HL-60 (cell line): Measurements from ENCODE around the gene EPB42.
"Not testable (repeated sequence)": the region's sequence is repeated elsewhere in the genome, so short reads cannot be mapped to it uniquely, and the experiment has no call there.

Experiments
- DNase-seq, 2 experiments: peaks; one replicate each; pipeline ENCODE4 v3.0.0-alpha.2; 2010 to 2020; ENCODE audit warnings: low read depth in 1 of 2, low spot score in 1 of 2
- H3K27ac ChIP-seq: fragments of 250-450 bp; sonication (Bioruptor Pico); replicated peaks from 2 replicates; pipeline ENCODE4 v1.5.1; 2020; ENCODE audit warnings: mild to moderate bottlenecking, moderate library complexity
- H3K27me3 ChIP-seq: fragments of 250-450 bp; sonication (Bioruptor Pico); 2 replicates; pipeline ENCODE4 v1.5.1; 2021; ENCODE audit warnings: mild to moderate bottlenecking, moderate library complexity; ENCODE audit not compliant: insufficient read depth, poor library complexity, severe bottlenecking
- H3K4me3 ChIP-seq: replicated peaks from 2 replicates; pipeline ENCODE4 v1.5.1; 2011; ENCODE audit warnings: mild to moderate bottlenecking, control low read depth, low read length; ENCODE audit not compliant: insufficient read depth
- GABPA ChIP-seq: IDR thresholded peaks from 2 replicates; pipeline ENCODE4 v1.6.1; 2012; ENCODE audit warnings: low read depth
- POLR2AphosphoS5 ChIP-seq: IDR thresholded peaks from 2 replicates; pipeline ENCODE4 v1.6.1; 2012; ENCODE audit warnings: low read depth
- SPI1 ChIP-seq: IDR thresholded peaks from 2 replicates; pipeline ENCODE4 v1.6.1; 2012; ENCODE audit warnings: low read depth, mild to moderate bottlenecking, borderline replicate concordance
- TF ChIP-seq, protein P1 (sequence below): IDR thresholded peaks from one replicate; pipeline ENCODE4 v1.5.1; 2011; ENCODE audit warnings: low read length, control low read depth, inconsistent platforms; ENCODE audit not compliant: insufficient read depth
- TF ChIP-seq, protein P2 (sequence below): IDR thresholded peaks from 2 replicates; pipeline ENCODE4 v1.6.1; 2012; ENCODE audit warnings: low read depth; ENCODE audit not compliant: insufficient replicate concordance

EPB42 gene

DNA sequence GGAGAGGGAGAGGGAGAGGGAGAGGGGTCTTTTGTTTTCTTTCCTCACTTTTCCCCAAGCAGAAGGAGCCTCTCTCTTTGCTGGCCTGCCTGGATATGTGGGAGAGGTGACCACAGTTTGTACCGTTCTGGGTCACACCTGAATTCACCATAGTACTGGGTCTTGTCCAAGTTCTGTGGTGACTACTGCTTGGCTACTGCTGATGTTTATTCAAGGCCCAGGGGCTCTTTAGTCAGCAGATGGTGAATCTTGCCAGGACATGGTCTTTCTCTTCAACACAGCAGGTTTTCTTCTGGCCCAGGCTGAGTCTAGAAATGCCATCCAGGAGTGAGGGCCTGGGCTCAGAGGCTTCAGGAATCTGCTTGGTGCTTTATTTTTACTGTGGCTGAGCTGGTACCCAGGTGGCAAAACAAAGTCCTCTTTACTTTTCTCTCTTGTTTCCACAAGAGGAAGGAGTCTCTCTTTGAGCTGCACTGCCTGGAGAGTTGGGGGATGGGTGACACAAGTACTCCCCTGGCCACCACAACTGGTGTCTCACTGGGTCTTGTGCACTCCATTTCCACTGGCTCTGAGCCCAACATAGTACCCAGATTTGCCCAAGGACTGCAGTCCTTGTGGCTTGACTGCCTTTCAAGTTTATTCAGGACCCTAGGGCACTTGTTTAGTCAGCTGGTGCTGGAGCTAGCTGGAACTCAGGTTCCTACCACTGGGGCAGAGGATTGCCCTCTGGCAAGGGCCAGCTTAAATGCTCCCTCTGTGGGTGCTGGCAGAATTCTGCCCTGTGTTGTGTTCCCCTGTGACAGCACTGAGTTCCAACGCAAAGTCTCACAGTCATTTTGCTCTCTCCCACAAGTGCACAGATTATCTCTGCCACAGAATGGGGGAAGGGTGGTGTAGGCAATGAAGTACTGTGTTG, 52.4 kb downstream of the EPB42 start:
- Histone ChIP-seq H3K27me3 (no peaks in the 10 kb centered on the region), H3K27ac (no peak overlapping the region), H3K4me3 (no peak overlapping the region)
- no peak for TF ChIP-seq POLR2AphosphoS5
- TF ChIP-seq, protein P1, sequence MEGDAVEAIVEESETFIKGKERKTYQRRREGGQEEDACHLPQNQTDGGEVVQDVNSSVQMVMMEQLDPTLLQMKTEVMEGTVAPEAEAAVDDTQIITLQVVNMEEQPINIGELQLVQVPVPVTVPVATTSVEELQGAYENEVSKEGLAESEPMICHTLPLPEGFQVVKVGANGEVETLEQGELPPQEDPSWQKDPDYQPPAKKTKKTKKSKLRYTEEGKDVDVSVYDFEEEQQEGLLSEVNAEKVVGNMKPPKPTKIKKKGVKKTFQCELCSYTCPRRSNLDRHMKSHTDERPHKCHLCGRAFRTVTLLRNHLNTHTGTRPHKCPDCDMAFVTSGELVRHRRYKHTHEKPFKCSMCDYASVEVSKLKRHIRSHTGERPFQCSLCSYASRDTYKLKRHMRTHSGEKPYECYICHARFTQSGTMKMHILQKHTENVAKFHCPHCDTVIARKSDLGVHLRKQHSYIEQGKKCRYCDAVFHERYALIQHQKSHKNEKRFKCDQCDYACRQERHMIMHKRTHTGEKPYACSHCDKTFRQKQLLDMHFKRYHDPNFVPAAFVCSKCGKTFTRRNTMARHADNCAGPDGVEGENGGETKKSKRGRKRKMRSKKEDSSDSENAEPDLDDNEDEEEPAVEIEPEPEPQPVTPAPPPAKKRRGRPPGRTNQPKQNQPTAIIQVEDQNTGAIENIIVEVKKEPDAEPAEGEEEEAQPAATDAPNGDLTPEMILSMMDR, result no peak
- no peak for TF ChIP-seq SPI1
- TF ChIP-seq, protein P2, sequence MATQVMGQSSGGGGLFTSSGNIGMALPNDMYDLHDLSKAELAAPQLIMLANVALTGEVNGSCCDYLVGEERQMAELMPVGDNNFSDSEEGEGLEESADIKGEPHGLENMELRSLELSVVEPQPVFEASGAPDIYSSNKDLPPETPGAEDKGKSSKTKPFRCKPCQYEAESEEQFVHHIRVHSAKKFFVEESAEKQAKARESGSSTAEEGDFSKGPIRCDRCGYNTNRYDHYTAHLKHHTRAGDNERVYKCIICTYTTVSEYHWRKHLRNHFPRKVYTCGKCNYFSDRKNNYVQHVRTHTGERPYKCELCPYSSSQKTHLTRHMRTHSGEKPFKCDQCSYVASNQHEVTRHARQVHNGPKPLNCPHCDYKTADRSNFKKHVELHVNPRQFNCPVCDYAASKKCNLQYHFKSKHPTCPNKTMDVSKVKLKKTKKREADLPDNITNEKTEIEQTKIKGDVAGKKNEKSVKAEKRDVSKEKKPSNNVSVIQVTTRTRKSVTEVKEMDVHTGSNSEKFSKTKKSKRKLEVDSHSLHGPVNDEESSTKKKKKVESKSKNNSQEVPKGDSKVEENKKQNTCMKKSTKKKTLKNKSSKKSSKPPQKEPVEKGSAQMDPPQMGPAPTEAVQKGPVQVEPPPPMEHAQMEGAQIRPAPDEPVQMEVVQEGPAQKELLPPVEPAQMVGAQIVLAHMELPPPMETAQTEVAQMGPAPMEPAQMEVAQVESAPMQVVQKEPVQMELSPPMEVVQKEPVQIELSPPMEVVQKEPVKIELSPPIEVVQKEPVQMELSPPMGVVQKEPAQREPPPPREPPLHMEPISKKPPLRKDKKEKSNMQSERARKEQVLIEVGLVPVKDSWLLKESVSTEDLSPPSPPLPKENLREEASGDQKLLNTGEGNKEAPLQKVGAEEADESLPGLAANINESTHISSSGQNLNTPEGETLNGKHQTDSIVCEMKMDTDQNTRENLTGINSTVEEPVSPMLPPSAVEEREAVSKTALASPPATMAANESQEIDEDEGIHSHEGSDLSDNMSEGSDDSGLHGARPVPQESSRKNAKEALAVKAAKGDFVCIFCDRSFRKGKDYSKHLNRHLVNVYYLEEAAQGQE, result no peak
- no peak for TF ChIP-seq GABPA
- DNase-seq, result no peak

DNA sequence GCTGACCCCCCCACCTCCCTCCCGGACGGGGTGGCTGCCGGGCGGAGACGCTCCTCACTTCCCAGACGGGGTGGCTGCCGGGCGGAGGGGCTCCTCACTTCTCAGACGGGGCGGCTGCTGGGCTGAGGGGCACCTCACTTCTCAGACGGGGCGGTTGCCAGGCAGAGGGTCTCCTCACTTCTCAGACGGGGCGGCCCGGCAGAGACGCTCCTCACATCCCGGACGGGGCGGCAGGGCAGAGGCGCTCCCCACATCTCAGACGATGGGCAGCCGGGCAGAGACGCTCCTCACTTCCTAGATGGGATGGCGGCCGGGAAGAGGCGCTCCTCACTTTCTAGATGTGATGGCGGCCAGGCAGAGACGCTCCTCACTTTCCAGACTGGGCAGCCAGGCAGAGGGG, 53.6 kb downstream of the EPB42 start:
- not testable (repeated sequence) for H3K4me3 ChIP-seq, H3K27ac ChIP-seq, H3K27me3 ChIP-seq, DNase-seq

DNA sequence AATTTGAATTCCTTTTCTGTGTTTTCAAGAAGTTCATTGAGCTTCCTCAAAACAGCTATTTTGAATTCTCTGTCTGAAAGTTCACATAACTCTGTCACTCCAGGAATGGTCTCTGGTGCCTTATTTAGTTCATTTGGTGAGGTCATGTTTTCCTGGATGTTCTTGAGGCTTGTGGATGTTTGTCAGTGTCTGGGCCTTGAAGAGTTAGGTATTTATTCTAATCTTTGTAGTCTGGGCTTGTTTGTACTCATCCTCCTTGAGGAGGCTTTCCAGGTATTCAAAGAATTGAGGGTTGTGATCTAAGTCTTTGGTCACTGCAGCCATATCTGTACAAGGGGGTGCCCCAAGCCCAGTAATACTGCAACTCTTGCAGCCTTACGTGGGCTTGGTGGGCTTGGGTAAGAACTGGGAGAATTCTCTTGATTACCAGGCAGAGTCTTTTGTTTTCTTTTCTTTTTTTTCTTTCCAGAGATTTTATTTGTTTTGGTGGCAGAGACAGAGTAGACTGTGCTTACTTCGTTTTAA, 55.0 kb downstream of the EPB42 start:
- Histone ChIP-seq H3K27me3 (no peaks in the 10 kb centered on the region), H3K4me3 (no peak overlapping the region), H3K27ac (no peak overlapping the region)
- no peak for DNase-seq
- TF ChIP-seq, protein P1, result no peak
- TF ChIP-seq, protein P2, result no peak
- no peak for TF ChIP-seq SPI1
- no peak for TF ChIP-seq POLR2AphosphoS5
- no peak for TF ChIP-seq GABPA

DNA sequence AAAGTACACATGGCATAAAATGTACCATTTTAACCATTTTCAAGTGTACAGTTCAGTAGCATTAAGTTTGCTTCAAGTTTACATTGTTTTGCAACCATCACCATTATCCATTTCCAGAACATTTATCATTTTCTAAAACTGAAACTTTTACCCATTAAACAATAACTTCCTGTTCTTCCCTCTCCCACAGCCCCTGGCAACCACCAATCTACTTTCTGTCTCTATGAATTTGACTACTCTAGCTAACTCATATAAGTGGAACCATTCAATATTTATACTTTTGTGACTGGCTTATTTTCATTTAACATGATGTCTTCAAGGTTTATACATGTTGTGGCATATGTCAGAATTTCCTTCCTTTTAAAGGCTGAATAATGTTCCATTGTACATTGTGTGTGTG, 67.5 kb downstream of the EPB42 start:
- no peak overlapping the region for H3K4me3 ChIP-seq
- H3K27me3 ChIP-seq, result no peaks in the 10 kb centered on the region
- no peak overlapping the region for H3K27ac ChIP-seq
- DNase-seq, result no peak
- TF ChIP-seq GABPA (no peak), POLR2AphosphoS5 (no peak), SPI1 (no peak)
- TF ChIP-seq, protein P1, result no peak
- TF ChIP-seq, protein P2, result no peak
